ENCODE measurements around the gene LRRC25. TPM values are rescaled to one million over a fixed set of nuclear protein-coding genes. Genes with fewer than 3 reads are reported as not detected.

Gene LRRC25
- total and polyA plus RNA-seq, 2 donors (not counting 3 experiments of a cell fraction or from before 2014, with no cell fraction given) = not detected

- intact Hi-C loops (cut with micrococcal nuclease) = no loop called here
- FAIRE-seq = peak; percentile 71
These were observed 31.4 kb downstream of the LRRC25 start for GRCh38 chr19:18366021-18366435.

More at GRCh38 chr19:18366021-18366435, 31.4 kb downstream of the LRRC25 start:
- no peak overlapping the region for H3K4me3 ChIP-seq (replicated peaks in 1 of 3; ENCODE audit: insufficient read depth in 1 of 3, low read depth in 1 of 3, low read length in 3 of 3)
- H3K4me1 ChIP-seq (ENCODE audit: control insufficient read depth, extremely low read depth, insufficient read depth, low read length) = peaks cover 28% of the 10 kb centered on the region
- no TSS peak for BruUV-seq (replicated peaks)
- H3K27ac ChIP-seq (ENCODE audit: insufficient read depth, low read depth, low read length) = peak overlapping the region; percentile 91
- ChIA-PET CTCF (interaction anchor here (1.2 to 3.6 kb wide), 5 partner anchors 9 to 23 kb away, joined by 3 to 52 read pairs (median 5); partner anchors contain the start of gene GDF15), POLR2A (interaction anchor here (2.8 to 6.5 kb wide), 3 partner anchors 8 to 85 kb away, joined by 13 to 87 read pairs (median 15); partner anchors contain the start of genes GDF15 and JUND)
- H3K9me3 ChIP-seq (replicated peaks; ENCODE audit: control insufficient read depth, insufficient read depth, low read length) = no peaks in the 10 kb centered on the region
- H4K20me1 ChIP-seq (replicated peaks; ENCODE audit: control insufficient read depth, extremely low read depth, insufficient read depth, low read length) = no peaks in the 10 kb centered on the region
- H3K79me2 ChIP-seq (ENCODE audit: control insufficient read depth, insufficient read depth, low read length) = no peaks in the 10 kb centered on the region
- no peaks in the 10 kb centered on the region for H3K27me3 ChIP-seq (ENCODE audit: control insufficient read depth in 2 of 2, insufficient read depth in 2 of 2, low read length in 2 of 2)
- H3K9me1 ChIP-seq (replicated peaks; ENCODE audit: control insufficient read depth, extremely low read depth, insufficient read depth, low read length) = no peaks in the 10 kb centered on the region
- H2AFZ ChIP-seq (ENCODE audit: low read depth, low read length) = no peak overlapping the region
- DNase-seq (ENCODE audit: low read depth, low spot score) = peak; percentile 13
- no peaks in the 10 kb centered on the region for H3K36me3 ChIP-seq (ENCODE audit: control insufficient read depth in 2 of 2, extremely low read depth in 1 of 2, insufficient read depth in 2 of 2, low read length in 2 of 2)
- TF ChIP-seq CTCF (IDR thresholded peaks at IDR 0.05; ENCODE audit: extremely low read depth in 1 of 2, insufficient read depth in 1 of 2, low read depth in 1 of 2, low read length in 2 of 2) (no peak), JUN (IDR thresholded peaks at IDR 0.05; ENCODE audit: borderline replicate concordance, insufficient read depth, insufficient read length, low read depth) (peak; percentile 7), POLR2A (IDR thresholded peaks at IDR 0.05; ENCODE audit: low read depth, low read length) (peak; percentile 8), POLR2AphosphoS5 (IDR thresholded peaks at IDR 0.05; ENCODE audit: insufficient read depth, low read depth, low read length) (no peak)
- dilution Hi-C loops (cut with MboI; ENCODE audit: extremely low pct_ligation_motif_present, low sequenced_read_pairs) = no loop called here
- peak overlapping the region; percentile 7 for H3K9ac ChIP-seq (replicated peaks; ENCODE audit: extremely low read depth, insufficient read depth, low read length)
- H3K4me2 ChIP-seq (ENCODE audit: insufficient read depth, low read length) = no peak overlapping the region

All from endothelial cell of umbilical vein (primary cell).